Stimulated activated CD4-positive, alpha-beta T cell treated with anti-CD3 and anti-CD28 coated beads, Interleukin-12 subunit alpha, Interleukin-12 subunit beta, amount 100 ng/mL, for 48 hours (primary cell): ENCODE measurements around the gene NECTIN1.

Experiments
- DNase-seq, 3 donors: peaks; one replicate each; pipeline ENCODE4 v3.0.0-alpha.2; 2020; ENCODE audit warnings: low read depth in 2 of 3, low spot score in 1 of 3

Gene NECTIN1

DNA sequence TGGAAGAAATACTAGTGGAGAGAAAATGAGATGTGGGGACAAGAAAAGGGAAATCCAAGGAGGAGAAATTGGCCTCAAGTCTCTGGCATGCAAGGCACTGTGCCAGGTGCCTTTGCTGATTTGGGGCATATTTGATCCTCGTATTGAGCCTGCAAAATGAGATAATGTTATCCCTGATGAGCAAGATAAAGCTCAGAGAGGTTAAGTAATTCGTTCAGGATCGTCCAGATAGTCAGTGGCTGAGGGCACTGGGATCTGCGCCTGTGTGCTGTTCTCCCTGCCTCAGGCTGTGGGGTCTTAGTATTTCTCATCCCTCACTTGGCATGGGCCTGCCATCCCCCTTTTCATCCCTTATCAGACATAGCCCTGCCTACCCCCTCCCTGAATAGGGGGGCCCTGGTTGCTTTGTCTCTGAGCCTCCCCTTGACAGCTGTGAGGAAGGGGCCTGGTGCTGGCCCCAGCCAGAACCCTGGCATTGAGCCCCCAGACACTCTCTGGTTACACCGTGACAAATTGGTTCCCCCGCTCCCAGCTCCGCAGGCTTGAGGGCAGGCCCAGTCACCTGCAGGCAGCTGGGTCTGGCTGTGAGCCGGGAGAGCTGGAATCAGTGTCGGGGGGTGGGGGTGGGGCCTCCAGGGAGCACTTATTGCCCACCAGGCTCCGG is 85.7 kb downstream of the NECTIN1 start:
- DNase-seq: no peak

DNA sequence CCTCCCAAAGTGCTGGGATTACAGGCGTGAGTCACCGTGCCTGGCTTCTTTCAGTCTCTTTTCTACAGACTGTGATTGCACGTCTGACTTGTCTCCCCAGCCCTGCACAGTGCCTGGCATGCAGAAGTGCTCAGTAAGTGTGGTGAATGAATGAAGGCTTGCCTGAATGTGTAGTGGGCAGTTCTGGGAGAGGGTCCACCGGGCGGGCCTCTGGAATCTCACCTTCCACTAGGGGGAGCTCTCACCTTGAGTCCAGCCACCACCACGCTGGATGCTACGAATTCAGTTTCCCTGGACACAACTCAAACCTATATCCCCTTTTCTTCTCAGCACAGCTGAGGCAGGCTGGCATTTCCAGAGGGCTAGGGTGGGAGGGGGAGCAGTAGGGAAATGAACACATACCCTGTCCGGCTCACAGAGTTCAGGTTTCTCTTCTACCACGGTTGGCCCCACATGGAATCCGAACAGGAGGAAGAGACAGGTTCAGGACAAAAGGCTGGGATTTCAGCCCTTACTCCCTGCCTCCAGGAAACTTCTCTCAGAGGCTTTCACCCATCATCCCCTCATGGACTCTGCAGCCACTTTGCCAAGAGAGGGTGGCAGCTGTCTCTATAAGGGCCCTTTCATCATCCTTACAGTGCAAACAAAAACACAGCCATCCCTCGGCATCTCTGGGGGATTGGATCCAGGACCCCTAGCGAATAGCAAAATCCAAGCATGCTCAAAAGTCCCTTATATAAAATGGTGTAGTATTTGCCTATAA is 86.8 kb downstream of the NECTIN1 start:
- peak in 1 of 3 donors; percentile 24 for DNase-seq

GRCh38 chr11:119640541-119640940 is 88.5 kb downstream of the NECTIN1 start:
- no peak for DNase-seq

DNA sequence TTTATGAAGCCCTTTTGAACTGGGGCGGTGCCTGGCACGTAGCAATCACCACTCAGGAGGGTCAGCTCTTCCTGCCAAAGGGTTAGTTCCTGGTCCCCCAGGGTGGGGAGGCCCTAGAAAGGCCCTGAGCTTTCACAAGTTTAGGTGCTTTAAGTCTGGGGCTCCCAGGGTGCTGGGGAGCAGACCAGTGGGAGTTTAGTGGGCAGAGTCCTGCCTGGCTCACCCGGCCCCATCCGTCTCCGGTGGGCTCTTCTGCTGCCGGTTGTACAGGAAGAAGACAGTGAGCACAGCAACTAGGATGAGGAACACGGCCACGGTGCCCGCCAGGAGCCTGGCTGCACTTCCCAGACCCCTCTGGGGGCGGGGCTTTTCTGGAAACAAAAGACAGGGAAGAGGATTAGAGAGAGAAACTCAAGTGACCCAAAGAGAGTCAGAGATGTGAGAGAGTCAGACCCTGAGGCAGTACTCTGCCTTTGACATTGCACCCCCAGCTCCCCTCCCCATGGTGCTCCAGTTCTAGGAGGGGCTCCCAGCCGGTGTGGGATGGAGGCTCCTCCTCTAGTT is 89.3 kb downstream of the NECTIN1 start:
- no peak for DNase-seq

- no peak for DNase-seq
Observed at GRCh38 chr11:119638851-119639250, 90.1 kb downstream of the NECTIN1 start.

DNA sequence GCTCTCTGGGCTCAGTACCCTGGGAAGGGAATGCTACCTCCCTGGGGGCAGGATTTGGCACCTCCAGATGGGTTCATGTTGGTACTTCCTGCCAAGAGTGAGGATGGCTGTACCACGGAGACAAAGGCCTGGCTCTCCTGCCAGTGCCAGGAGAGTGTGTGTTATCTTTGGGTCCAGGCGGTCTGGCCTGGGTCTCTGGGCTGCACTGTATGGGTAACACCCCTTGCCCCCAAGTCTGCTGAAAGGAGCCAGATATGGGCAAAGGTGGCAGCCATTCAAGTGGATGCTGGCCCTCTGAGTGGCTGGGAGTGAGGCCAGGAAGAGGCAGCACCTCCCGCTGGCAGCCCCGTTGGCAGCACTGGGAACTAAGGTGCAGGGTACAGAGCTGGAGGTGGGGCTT is 91.5 kb downstream of the NECTIN1 start:
- DNase-seq: no peak

DNA sequence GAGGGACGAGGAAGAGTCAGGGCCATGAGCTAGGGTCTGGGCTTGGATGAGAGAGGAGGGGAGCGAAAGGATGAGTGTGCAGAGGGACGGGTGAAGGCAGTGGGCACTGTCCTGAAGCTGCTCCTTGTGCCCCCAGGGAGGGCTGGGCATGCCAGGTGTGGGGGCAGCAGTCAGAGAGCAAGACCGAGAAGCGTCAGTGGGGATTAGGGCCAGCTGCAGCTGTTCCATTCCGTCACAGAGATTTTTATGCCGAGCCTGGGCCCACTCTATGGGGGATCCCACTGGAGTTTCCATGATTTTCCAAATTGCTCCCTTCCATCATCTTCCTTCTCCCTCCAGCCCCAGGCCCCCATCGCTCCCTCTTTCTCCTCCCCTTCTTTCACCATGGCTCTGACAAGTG is 93.2 kb downstream of the NECTIN1 start:
- no peak for DNase-seq

DNA sequence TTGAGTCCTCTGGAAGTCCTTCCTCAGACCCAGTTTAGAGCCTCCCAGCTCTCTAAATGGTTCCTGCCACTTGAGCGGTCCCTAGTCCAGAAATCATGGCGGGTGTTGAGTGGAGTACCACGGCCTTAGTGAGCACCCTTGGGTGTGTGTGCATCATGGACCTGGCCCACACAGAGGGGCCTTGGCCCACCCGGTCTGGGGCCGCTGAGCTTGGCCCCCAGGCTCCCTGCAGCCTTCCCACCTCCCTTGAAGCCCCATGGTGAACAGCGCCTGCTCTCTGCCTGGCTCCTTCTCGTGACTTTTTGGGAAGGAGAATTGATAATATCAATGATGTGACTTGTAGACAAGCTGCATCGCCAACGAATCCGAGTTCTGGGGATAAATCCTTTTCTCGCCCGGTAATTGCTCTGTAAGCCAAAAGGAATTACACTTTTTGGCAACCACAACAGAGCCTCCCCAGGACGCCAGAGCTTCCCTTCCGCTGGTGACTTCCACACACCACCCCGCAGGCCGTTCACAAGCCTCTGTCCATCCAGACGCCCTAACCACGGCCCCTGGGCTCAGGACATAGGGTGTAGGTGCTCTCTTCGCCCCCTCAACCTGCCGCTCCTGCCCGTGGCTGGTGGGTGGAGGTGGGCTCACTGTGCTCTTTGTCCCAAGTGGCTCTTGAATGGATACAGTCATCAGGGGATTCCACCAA is 93.8 kb downstream of the NECTIN1 start:
- no peak for DNase-seq

- no peak for DNase-seq
Observed at GRCh38 chr11:119634301-119634700, 94.7 kb downstream of the NECTIN1 start.

GRCh38 chr11:119629834-119630624 is 99.0 kb downstream of the NECTIN1 start:
- DNase-seq: no peak

DNA sequence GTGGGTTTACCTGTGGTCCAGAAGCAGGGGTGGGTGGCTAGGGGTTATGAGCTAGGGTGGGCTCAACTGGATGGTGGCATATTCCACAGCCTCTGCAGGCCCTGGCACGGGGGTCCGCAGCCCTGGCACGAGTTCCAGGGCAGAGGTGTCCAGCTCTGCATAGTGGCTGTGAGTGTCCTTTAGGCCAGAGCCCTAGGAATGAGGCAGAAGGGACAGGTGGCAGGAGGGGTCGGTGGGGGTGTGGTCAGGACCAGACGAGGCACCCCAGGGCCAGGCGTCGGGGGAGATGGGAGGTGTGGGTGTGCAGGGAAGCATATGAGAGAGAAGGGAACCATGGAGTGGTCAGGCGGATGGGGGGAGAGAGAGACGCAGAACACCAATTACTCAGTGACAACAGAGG is 99.9 kb downstream of the NECTIN1 start:
- DNase-seq: no peak

DNA sequence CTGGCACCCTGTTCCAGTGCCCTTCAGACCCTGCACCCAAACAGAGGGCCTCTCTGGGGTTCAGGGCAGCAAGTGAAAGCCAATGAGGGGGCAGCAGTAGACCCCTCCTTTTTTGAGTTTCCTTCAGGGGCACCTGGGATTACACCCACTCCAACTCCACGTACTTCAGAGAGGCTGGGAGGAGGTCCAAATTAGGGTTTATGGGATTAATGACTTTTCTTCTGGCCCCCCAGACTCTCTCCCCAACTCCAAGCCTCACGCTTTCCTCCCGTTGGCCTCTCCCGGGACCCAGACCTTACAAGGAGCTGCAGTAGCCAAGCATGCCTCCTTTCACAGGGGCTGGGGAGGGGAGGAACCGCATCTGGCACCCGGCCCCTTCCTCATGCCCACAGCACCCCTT is 101.7 kb downstream of the NECTIN1 start:
- DNase-seq: no peak

DNA sequence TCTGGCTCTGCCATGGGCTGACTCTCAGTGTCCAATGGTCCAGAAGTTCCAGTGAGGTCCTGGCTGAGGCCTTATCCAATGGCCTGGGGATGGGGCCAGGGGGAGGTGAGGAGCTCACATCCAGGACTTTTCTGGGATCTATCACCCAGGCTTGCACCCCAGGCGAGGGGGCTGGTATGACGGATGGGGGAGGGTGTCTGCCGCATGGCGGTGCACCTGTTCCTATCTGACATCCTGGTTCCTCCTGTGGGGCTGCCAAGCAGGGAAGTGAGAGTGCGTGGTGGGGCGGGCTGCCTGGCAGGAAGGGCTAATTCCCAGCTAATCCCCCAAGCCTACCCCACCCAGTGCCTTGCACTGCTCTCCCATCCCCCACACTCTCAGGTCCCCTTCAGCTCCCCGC is 102.1 kb downstream of the NECTIN1 start:
- no peak for DNase-seq

- DNase-seq: no peak
Observed at GRCh38 chr11:119626197-119626841, 102.7 kb downstream of the NECTIN1 start.

DNA sequence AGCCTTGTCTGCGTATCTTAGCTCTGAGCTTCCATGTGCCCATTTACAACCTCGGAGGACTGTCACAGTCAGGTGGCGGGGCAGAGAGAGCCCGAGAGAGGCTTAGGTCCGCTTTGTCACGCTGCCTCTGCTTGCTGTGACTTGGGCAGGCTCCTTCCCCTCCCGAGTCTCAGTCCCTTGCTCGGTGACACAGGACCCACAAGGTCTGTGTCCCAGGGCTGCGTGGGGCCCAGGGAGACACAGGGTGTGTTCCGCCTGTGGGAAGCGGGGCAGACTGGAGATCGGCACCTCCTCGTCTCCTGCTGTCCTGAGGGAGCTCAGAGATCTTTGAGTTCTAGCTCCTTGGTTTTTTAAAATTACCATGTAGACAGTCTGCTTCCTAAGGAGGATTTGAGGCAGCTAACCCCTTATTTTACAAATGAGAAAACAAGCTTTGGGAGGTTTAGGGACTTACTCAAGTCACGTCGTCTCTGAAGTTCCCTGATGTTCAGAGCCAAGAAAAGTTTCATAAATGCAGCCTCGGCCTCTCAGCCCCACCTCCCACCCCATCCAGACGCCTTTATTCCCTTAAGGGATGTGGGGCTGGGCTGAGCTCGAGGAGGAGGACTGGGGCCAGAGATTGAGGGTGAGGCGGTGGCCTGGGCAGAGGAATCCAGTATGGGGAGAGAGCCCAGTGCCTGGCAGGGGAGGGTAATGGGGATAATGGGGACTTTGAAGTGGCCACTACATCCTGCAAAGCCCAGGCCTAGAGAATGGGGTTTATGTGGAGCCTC is 103.6 kb downstream of the NECTIN1 start:
- DNase-seq: no peak

GRCh38 chr11:119624629-119625028 is 104.4 kb downstream of the NECTIN1 start:
- DNase-seq: no peak

GRCh38 chr11:119624102-119624615 is 104.8 kb downstream of the NECTIN1 start:
- DNase-seq: peak in 1 of 3 donors; percentile 1

GRCh38 chr11:119623682-119624081 is 105.3 kb downstream of the NECTIN1 start:
- no peak for DNase-seq

GRCh38 chr11:119622454-119623143 is 106.4 kb downstream of the NECTIN1 start:
- no peak for DNase-seq
